Measurements from ENCODE around the gene ZBTB24. TPM values are rescaled to one million over a fixed set of nuclear protein-coding genes. Genes with fewer than 3 reads are reported as not detected.

The ZBTB24 gene
- total RNA-seq, 1 donor from 2014 or later: 10.2 TPM

DNA sequence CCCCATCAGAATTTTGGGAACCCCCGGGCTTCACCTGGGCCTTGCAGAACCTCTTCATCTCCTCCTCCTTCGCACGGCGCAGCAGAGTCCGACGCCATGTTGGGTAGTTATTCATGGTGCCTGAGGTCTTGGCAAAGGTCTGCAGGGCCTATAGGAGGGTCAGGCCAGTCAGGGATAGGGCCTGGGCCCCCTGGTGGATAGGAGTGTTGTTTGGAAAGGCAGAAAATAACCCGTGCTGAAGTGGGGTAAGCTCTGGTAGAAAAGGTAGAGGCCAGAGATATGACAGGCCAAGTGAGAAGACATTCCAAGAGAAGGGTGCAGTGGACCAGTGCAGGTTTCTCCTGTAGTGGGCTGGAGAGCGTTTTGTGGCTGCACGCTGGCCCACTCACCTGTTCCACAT is 37.6 kb downstream of the ZBTB24 start:
- H3K4me1 ChIP-seq: peaks cover 0 to 10% of the 10 kb centered on the region in 2 donors
- TF ChIP-seq, protein P1, sequence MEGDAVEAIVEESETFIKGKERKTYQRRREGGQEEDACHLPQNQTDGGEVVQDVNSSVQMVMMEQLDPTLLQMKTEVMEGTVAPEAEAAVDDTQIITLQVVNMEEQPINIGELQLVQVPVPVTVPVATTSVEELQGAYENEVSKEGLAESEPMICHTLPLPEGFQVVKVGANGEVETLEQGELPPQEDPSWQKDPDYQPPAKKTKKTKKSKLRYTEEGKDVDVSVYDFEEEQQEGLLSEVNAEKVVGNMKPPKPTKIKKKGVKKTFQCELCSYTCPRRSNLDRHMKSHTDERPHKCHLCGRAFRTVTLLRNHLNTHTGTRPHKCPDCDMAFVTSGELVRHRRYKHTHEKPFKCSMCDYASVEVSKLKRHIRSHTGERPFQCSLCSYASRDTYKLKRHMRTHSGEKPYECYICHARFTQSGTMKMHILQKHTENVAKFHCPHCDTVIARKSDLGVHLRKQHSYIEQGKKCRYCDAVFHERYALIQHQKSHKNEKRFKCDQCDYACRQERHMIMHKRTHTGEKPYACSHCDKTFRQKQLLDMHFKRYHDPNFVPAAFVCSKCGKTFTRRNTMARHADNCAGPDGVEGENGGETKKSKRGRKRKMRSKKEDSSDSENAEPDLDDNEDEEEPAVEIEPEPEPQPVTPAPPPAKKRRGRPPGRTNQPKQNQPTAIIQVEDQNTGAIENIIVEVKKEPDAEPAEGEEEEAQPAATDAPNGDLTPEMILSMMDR (IDR thresholded peaks at IDR 0.05): no peak
- H3K9me3 ChIP-seq: no peaks in the 10 kb centered on the region
- no peak overlapping the region for H3K4me3 ChIP-seq
- no peak overlapping the region for H3K27ac ChIP-seq
- peaks cover 28 to 40% of the 10 kb centered on the region in 2 donors for H3K36me3 ChIP-seq
- no peaks in the 10 kb centered on the region for H3K27me3 ChIP-seq
- DNase-seq (ENCODE audit: low spot score in 2 of 2): peak in 1 of 2 donors; percentile 63
- intact Hi-C loops (cut with DNase I): no loop called here

GRCh38 chr6:109443425-109443950 is 39.5 kb downstream of the ZBTB24 start:
- no peaks in the 10 kb centered on the region for H3K27me3 ChIP-seq
- H3K4me1 ChIP-seq: peaks cover 0 to 10% of the 10 kb centered on the region in 2 donors
- peak in 1 of 2 donors; percentile 64 for DNase-seq (ENCODE audit: low spot score in 2 of 2)
- no peaks in the 10 kb centered on the region for H3K9me3 ChIP-seq
- peaks cover 27 to 28% of the 10 kb centered on the region in 2 donors for H3K36me3 ChIP-seq
- intact Hi-C loops (cut with DNase I): loop anchor here (5.0 kb wide), 2 partner anchors 249 to 256 kb away; partner anchors contain the start of genes AK9 and FIG4
- no peak overlapping the region for H3K4me3 ChIP-seq
- H3K27ac ChIP-seq: no peak overlapping the region
- TF ChIP-seq, protein P1 (IDR thresholded peaks at IDR 0.05): no peak

- intact Hi-C loops (cut with DNase I): loop anchor here (5.0 kb wide), 2 partner anchors 250 to 255 kb away; partner anchors contain the start of genes AK9 and FIG4
- no peak for DNase-seq (ENCODE audit: low spot score in 2 of 2)
- Histone ChIP-seq H3K27me3 (no peaks in the 10 kb centered on the region), H3K4me1 (peaks cover 0 to 10% of the 10 kb centered on the region in 2 donors), H3K36me3 (peaks cover 27 to 28% of the 10 kb centered on the region in 2 donors), H3K4me3 (no peak overlapping the region), H3K27ac (no peak overlapping the region), H3K9me3 (no peaks in the 10 kb centered on the region)
- TF ChIP-seq, protein P1 (IDR thresholded peaks at IDR 0.05): no peak
These were observed 40.6 kb downstream of the ZBTB24 start for GRCh38 chr6:109442393-109442924.

DNA sequence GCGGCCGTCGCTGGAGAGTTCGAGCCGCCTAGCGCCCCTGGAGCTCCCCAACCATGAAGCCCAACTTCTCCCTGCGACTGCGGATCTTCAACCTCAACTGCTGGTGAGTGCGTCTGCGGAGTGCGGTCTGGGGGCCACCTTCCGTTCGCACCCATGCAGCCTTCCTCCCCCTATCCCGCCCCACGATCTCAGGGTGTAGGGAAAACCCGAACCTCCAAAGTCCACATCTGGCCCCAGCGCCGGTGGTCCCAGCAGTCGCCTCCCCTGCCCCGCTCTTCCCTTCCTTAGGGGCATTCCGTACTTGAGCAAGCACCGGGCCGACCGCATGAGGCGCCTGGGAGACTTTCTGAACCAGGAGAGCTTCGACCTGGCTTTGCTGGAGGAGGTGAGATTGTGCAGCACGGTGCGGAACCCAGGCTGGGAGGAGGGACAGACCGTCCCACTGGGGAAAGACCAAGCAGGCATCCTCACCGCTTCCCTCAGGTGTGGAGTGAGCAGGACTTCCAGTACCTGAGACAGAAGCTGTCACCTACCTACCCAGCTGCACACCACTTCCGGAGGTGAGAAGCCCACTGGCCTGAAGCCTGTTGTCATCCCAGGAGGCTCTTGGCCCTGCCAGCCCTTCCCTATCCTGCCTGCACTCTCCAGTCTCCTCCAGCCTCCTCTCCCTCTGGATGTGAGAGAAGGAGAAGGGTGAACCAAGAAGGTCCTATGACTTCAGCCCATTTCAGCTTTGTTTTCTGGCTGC is 41.8 kb downstream of the ZBTB24 start:
- Histone ChIP-seq H3K4me1 (peaks cover 0 to 10% of the 10 kb centered on the region in 2 donors), H3K27me3 (no peaks in the 10 kb centered on the region), H3K27ac (peak overlapping the region; percentile 77 to 81), H3K9me3 (no peaks in the 10 kb centered on the region), H3K4me3 (peak overlapping the region; percentile 70 to 84), H3K36me3 (peaks cover 21 to 24% of the 10 kb centered on the region in 2 donors)
- TF ChIP-seq, protein P1 (IDR thresholded peaks at IDR 0.05): peak in 2 of 3 experiments; percentile 15 to 27
- intact Hi-C loops (cut with DNase I): loop anchor here (2.0 to 5.0 kb wide), 3 partner anchors 251 to 346 kb away; partner anchors contain the start of genes AK9, CEP57L1, FIG4 and SESN1
- peak in 1 of 2 donors; percentile 72 for DNase-seq (ENCODE audit: low spot score in 2 of 2)

GRCh38 chr6:109440331-109441068 is 42.5 kb downstream of the ZBTB24 start, which contains the start of the genes PPIL6 and SMPD2:
TSS of gene PPIL6 (minus strand) at chr6:109440628. CDS start at chr6:109440590, 38 bp downstream.
TSS of gene SMPD2 (plus strand) at chr6:109440724. CDS start at chr6:109441122, 398 bp downstream.
- Histone ChIP-seq H3K27ac (peak within 1 kb of the TSS; percentile 77 to 81), H3K27me3 (no peaks in the 10 kb centered on the region), H3K36me3 (peaks cover 13 to 16% of the 10 kb centered on the region in 2 donors), H3K4me3 (peak within 1 kb of the TSS; percentile 70 to 84), H3K4me1 (peaks cover 0 to 10% of the 10 kb centered on the region in 2 donors), H3K9me3 (no peaks in the 10 kb centered on the region)
- TF ChIP-seq, protein P1 (IDR thresholded peaks at IDR 0.05): peak; percentile 25 to 39 (median 32)
- intact Hi-C loops (cut with DNase I): loop anchor here (1.0 to 5.0 kb wide), 6 partner anchors 15 to 346 kb away; partner anchors contain the start of genes AK9, CD164, CEP57L1 and FIG4
- DNase-seq (ENCODE audit: low spot score in 2 of 2): peak in 1 of 2 donors; percentile 93

All from ascending aorta (tissue), 2 donors.